ENCODE data around the gene METTL25B.

GRCh38 chr1:156747742-156748669 is 19.7 kb downstream of the METTL25B start:
- TF ChIP-seq CTCF (IDR thresholded peaks at IDR 0.05) (no peak), POLR2A (IDR thresholded peaks at IDR 0.05) (no peak), POLR2AphosphoS5 (IDR thresholded peaks at IDR 0.05) (no peak)
